Esophagus (tissue), 2 donors: Measurements from ENCODE around the gene ZG16. TPM values are rescaled to one million over a fixed set of nuclear protein-coding genes. Genes with fewer than 3 reads are reported as not detected.
"Not testable (repeated sequence)": the region's sequence is repeated elsewhere in the genome, so short reads cannot be mapped to it uniquely, and the experiment has no call there.

ENCODE experiments used
- H3K27ac ChIP-seq, 2 donors: one replicate each; pipeline ENCODE4 v1.5.1; 2013; ENCODE audit warnings: low read depth in 2 of 2, mild to moderate bottlenecking in 2 of 2, inconsistent platforms in 1 of 2, low read length in 1 of 2, moderate library complexity in 1 of 2
- H3K27me3 ChIP-seq, 2 donors: one replicate each; pipeline ENCODE4 v1.6.1; 2013; ENCODE audit warnings: low read length in 2 of 2, control low read depth in 1 of 2, mild to moderate bottlenecking in 1 of 2; ENCODE audit not compliant: insufficient read depth in 2 of 2, control insufficient read depth in 1 of 2
- H3K36me3 ChIP-seq, 2 donors: one replicate each; pipeline ENCODE4 v1.6.1; 2013; ENCODE audit warnings: low read length in 1 of 2; ENCODE audit not compliant: control insufficient read depth in 2 of 2, insufficient read depth in 2 of 2
- H3K4me1 ChIP-seq, 2 donors: one replicate each; pipeline ENCODE4 v1.6.1; 2013; ENCODE audit warnings: low read length in 1 of 2; ENCODE audit not compliant: control insufficient read depth in 2 of 2, insufficient read depth in 2 of 2
- H3K4me3 ChIP-seq, 2 donors: one replicate each; pipeline ENCODE4 v1.5.1; 2013; ENCODE audit warnings: low read length in 2 of 2, mild to moderate bottlenecking in 2 of 2, low read depth in 1 of 2, moderate library complexity in 1 of 2
- H3K9me3 ChIP-seq, 2 donors: one replicate each; pipeline ENCODE4 v1.6.1; 2013; ENCODE audit warnings: mild to moderate bottlenecking in 2 of 2, low read depth in 1 of 2, low read length in 1 of 2, moderate library complexity in 1 of 2; ENCODE audit not compliant: control insufficient read depth in 2 of 2, insufficient read depth in 1 of 2
- WGBS, 2 donors: extraction: QIAGEN DNeasy Blood & Tissue Kit; methylation state at CpG; one replicate each; pipeline ENCODE4 v1.1.7; 2013; 5-methylcytosine and 5-hydroxymethylcytosine counted together
- polyA plus RNA-seq, 2 donors: library from polyadenylated mRNA; stranded (reverse); fragments of 200-250 nt; gene quantifications; one replicate each; pipeline ENCODE4 v1.2.3, GENCODE V29; 2013
- donor health status: healthy with polysubstance abuse.
- donor health status: Bipolar disorder and iron deficiency.

Gene ZG16
- polyA plus RNA-seq, 2 donors = 0.02 TPM; not detected in 1

GRCh38 chr16:29791845-29792807 lies 14.1 kb downstream of the ZG16 start:
- 56 to 59% methylated on average over 9 of the region's 9 CpGs for WGBS, 2 donors
- Histone ChIP-seq H3K27me3 (no peaks in the 10 kb centered on the region), H3K9me3 (no peaks in the 10 kb centered on the region), H3K27ac (no peak overlapping the region), H3K4me1 (peaks cover 0 to 6% of the 10 kb centered on the region in 2 donors), H3K4me3 (peak overlapping the region in 1 of 2 donors; percentile 65), H3K36me3 (peaks cover 0 to 7% of the 10 kb centered on the region in 2 donors)

DNA sequence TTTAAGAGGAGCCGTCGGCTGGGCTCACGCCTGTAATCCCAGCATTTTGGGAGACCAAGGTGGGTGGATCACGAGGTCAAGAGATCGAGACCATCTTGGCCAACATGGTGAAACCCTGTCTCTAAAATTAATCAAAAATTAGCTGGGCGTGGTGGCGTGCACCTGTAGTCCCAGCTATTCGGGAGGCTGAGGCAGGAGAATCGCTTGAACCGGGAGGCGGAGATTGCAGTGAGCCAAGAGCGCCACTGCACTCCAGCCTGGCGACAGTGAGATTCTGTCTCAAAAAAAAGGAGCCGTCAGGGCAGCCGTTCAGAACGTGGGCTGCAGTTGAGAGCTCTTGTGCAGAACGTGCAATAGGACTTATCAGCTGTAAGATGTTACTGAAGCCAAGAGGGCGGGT lies 15.1 kb downstream of the ZG16 start:
- H3K27me3 ChIP-seq, H3K27ac ChIP-seq, H3K36me3 ChIP-seq, H3K4me3 ChIP-seq, H3K4me1 ChIP-seq, H3K9me3 ChIP-seq: not testable (repeated sequence)
- WGBS, 2 donors = 91% methylated on average over 18 of the region's 18 CpGs

GRCh38 chr16:29794231-29794710 lies 16.2 kb downstream of the ZG16 start:
- peaks cover 0 to 6% of the 10 kb centered on the region in 2 donors for H3K4me1 ChIP-seq
- 97 to 99% methylated on average over 3 of the region's 3 CpGs for WGBS, 2 donors
- H3K9me3 ChIP-seq = no peaks in the 10 kb centered on the region
- H3K36me3 ChIP-seq = peaks cover 9 to 13% of the 10 kb centered on the region in 2 donors
- no peaks in the 10 kb centered on the region for H3K27me3 ChIP-seq
- H3K4me3 ChIP-seq = no peak overlapping the region
- no peak overlapping the region for H3K27ac ChIP-seq

- H3K4me1 ChIP-seq = peaks cover 0 to 3% of the 10 kb centered on the region in 2 donors
- 92 to 95% methylated on average over 8 of the region's 8 CpGs for WGBS, 2 donors
- H3K9me3 ChIP-seq = no peaks in the 10 kb centered on the region
- no peak overlapping the region for H3K27ac ChIP-seq
- no peak overlapping the region for H3K4me3 ChIP-seq
- H3K36me3 ChIP-seq = peaks cover 17 to 18% of the 10 kb centered on the region in 2 donors
- no peaks in the 10 kb centered on the region for H3K27me3 ChIP-seq
These were observed 24.4 kb downstream of the ZG16 start for GRCh38 chr16:29802416-29802935.

DNA sequence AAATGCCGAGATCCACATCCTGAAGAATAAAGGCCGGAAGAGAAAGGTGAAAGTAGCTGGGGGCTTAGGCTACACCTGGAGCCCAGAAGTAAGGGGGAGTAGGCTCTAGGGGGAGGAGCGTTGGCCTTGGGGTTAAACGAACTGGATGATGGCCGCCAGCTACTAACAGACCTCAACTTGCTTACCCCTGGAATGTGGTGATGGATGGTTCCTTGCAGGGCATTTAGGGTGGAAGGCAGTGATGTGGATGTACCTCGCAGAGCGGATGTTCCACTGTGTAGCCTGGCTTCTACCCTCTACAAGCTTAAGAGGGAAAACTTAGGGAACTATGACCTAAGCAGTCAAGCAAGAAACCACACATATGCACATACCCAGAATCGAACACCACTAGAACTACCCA lies 26.0 kb downstream of the ZG16 start:
- H3K27ac ChIP-seq = peak overlapping the region in 1 of 2 donors; percentile 58
- no peaks in the 10 kb centered on the region for H3K9me3 ChIP-seq
- H3K27me3 ChIP-seq = no peaks in the 10 kb centered on the region
- H3K36me3 ChIP-seq = peaks cover 15 to 21% of the 10 kb centered on the region in 2 donors
- 68 to 72% methylated on average over 8 of the region's 8 CpGs for WGBS, 2 donors
- H3K4me3 ChIP-seq = no peak overlapping the region
- H3K4me1 ChIP-seq = peaks cover 0 to 16% of the 10 kb centered on the region in 2 donors

- peak overlapping the region; percentile 64 to 89 for H3K4me3 ChIP-seq
- H3K27ac ChIP-seq = peak overlapping the region; percentile 97 to 98
- H3K27me3 ChIP-seq = no peaks in the 10 kb centered on the region
- WGBS, 2 donors = 3 to 6% methylated on average over 19 to 26 of the region's 26 CpGs
- peaks cover 9 to 19% of the 10 kb centered on the region in 2 donors for H3K36me3 ChIP-seq
- no peaks in the 10 kb centered on the region for H3K9me3 ChIP-seq
- H3K4me1 ChIP-seq = peaks cover 0 to 18% of the 10 kb centered on the region in 2 donors
These were observed 26.6 kb downstream of the ZG16 start for GRCh38 chr16:29804455-29805231.

DNA sequence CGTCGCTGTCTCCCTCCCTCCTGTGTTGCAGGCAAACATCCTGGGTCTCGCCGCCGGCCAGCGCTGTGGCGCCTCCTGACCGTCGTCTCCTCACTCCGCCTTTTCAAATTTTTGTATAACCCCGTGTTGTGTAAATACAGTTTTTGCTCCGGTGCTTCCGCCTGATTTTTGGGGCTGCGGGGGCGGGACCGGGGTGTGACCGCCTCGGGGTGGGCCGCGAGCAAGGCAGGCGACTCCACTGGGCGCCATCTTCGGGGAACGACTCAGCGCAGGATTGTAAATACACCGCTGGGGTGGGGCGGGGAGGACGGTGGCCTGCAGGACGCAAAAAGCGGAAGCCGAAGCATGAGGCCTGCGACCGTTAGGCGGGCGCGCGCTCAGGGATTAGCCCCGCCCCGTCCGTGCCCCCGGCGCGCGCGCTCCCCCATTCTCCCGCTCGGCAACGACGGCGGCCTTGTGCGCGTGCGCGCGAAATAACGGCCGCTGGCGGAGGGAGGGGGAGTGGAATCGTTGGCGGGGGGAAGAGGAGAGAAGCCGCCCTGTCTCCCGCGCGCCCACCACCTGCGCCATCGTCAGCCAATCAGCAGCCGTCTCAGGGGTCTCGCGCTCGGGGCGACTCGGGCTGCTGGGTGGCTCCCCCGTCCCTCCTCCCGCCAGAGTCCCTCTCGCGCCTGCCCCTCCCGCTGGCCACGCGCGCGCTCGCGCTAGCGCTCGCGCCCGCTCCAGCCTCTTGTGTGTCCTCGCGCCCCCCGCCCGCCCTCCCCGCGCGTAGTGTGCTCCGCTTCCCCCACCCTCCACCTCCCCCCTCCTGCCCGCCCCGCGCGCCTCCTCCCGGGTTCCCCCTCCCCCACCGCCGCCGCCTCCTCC lies 27.4 kb downstream of the ZG16 start:
- Histone ChIP-seq H3K27ac (peak overlapping the region; percentile 98), H3K4me1 (peaks cover 3 to 22% of the 10 kb centered on the region in 2 donors), H3K27me3 (no peaks in the 10 kb centered on the region), H3K36me3 (peaks cover 4 to 20% of the 10 kb centered on the region in 2 donors), H3K9me3 (no peaks in the 10 kb centered on the region), H3K4me3 (peak overlapping the region; percentile 64 to 89)
- 0 to 1% methylated on average over 71 to 96 of the region's 103 CpGs for WGBS, 2 donors

DNA sequence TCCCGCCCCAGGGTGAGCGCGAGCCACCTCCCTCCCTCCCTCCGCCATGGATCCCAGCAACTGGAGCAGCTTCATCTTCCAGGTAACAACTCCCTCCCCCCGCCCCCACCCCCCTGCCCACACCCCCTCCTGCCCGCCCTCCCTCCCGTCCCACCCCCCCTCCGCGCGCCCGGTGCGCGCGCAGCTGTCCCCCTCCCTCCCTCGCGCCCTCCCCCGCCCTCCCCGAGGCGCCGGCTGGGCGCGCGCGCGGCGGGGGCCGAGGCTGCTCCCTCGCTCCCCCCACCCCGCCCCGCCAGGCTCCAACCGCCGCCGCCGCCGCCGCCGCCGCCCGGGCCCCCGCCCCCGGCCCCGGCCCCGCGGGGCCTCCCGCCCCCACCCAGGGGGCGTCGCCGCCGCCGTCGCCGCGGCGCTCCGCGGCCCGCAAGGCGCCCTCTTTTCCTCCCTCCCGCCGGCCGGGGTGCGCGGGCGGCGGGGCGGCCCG lies 28.1 kb downstream of the ZG16 start, which contains the start of gene MAZ:
TSS of gene MAZ (plus strand) at position 431 of the 481 bp plus-strand sequence. CDS start 173 bp downstream, outside the sequence.
- H3K36me3 ChIP-seq = peaks cover 4 to 20% of the 10 kb centered on the region in 2 donors
- WGBS, 2 donors = 0 to 1% methylated on average over 5 to 43 of the region's 67 CpGs

More for the DNA sequence above, 28.1 kb downstream of the ZG16 start, which contains the start of gene MAZ:
- H3K4me1 ChIP-seq = peaks cover 5 to 26% of the 10 kb centered on the region in 2 donors
- peak within 1 kb of the TSS; percentile 98 for H3K27ac ChIP-seq
- H3K27me3 ChIP-seq = no peaks in the 10 kb centered on the region
- no peaks in the 10 kb centered on the region for H3K9me3 ChIP-seq
- H3K4me3 ChIP-seq = peak within 1 kb of the TSS; percentile 64 to 89
